ENCODE data around the gene CPHXL2. TPM values are rescaled to one million over a fixed set of nuclear protein-coding genes. Genes with fewer than 3 reads are reported as not detected.

Gene CPHXL2
- total and polyA plus RNA-seq, 2 donors (not counting 1 experiment from before 2014, with no cell fraction given) = not detected

- Histone ChIP-seq H3K4me1 (ENCODE audit: control insufficient read depth, extremely low read depth, insufficient read depth, low read length) (no peaks in the 10 kb centered on the region), H4K20me1 (ENCODE audit: control insufficient read depth, extremely low read depth, insufficient read depth, low read length) (no peaks in the 10 kb centered on the region), H3K4me2 (ENCODE audit: extremely low read depth, insufficient read depth, low read length) (no peak overlapping the region), H3K27me3 (ENCODE audit: control insufficient read depth, insufficient read depth, low read length) (no peaks in the 10 kb centered on the region), H3K79me2 (ENCODE audit: control insufficient read depth, insufficient read depth, low read length) (no peaks in the 10 kb centered on the region), H3K36me3 (ENCODE audit: control insufficient read depth, insufficient read depth, low read length) (no peaks in the 10 kb centered on the region), H3K27ac (ENCODE audit: insufficient read depth, low read length) (no peak overlapping the region), H3K4me3 (replicated peaks in 1 of 4; ENCODE audit: control extremely low read depth in 1 of 4, insufficient read depth in 1 of 4, low read depth in 3 of 4, low read length in 4 of 4) (no peak overlapping the region), H2AFZ (ENCODE audit: low read length) (no peak overlapping the region), H3K9me3 (ENCODE audit: control insufficient read depth, insufficient read depth, low read depth, low read length) (no peaks in the 10 kb centered on the region), H3K9ac (ENCODE audit: insufficient read depth, low read length) (no peak overlapping the region)
- no peak for DNase-seq (ENCODE audit: low read depth in 2 of 2)
- TF ChIP-seq, protein P1, sequence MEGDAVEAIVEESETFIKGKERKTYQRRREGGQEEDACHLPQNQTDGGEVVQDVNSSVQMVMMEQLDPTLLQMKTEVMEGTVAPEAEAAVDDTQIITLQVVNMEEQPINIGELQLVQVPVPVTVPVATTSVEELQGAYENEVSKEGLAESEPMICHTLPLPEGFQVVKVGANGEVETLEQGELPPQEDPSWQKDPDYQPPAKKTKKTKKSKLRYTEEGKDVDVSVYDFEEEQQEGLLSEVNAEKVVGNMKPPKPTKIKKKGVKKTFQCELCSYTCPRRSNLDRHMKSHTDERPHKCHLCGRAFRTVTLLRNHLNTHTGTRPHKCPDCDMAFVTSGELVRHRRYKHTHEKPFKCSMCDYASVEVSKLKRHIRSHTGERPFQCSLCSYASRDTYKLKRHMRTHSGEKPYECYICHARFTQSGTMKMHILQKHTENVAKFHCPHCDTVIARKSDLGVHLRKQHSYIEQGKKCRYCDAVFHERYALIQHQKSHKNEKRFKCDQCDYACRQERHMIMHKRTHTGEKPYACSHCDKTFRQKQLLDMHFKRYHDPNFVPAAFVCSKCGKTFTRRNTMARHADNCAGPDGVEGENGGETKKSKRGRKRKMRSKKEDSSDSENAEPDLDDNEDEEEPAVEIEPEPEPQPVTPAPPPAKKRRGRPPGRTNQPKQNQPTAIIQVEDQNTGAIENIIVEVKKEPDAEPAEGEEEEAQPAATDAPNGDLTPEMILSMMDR (conservative IDR thresholded peaks at IDR 0.05 in 1 of 2, IDR thresholded peaks at IDR 0.05 in 1 of 2; ENCODE audit: low read depth in 1 of 2, low read length in 2 of 2) = no peak
- TF ChIP-seq EZH2 (IDR thresholded peaks at IDR 0.05; ENCODE audit: low read length, missing control alignments) = no peak
These were observed 25.4 kb upstream of the CPHXL2 start for GRCh38 chr16:75702242-75702641.

DNA sequence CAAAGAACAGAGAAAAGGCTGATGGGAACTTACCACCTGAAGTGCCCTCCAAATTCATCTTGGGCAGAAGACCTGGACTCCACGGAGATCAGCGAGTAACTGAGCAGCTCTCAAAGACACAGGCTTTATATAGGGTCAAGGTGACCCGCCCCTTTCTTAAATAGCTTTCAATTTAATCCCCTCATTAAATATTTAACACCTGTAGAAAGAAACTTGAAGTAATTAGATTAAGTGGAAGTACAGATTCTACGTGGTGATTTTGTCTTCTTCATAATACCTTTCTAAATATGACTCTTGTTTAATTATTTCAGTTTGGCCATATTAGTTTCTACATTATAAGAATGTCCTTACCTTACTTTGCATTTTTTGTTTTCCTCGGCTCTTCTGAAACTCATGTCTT, 24.6 kb upstream of the CPHXL2 start, which contains the start of gene DUXB:
Gene DUXB (minus strand): TSS at position 101 of the 400 bp plus-strand sequence. CDS start 43 bp downstream, at position 58.
- H2AFZ ChIP-seq (ENCODE audit: low read length) = no peak within 1 kb of the TSS
- H3K9me3 ChIP-seq (ENCODE audit: control insufficient read depth, insufficient read depth, low read depth, low read length) = no peaks in the 10 kb centered on the region
- H3K4me1 ChIP-seq (ENCODE audit: control insufficient read depth, extremely low read depth, insufficient read depth, low read length) = no peaks in the 10 kb centered on the region
- no peak within 1 kb of the TSS for H3K9ac ChIP-seq (ENCODE audit: insufficient read depth, low read length)
- H3K27ac ChIP-seq (ENCODE audit: insufficient read depth, low read length) = no peak within 1 kb of the TSS
- TF ChIP-seq, protein P1 (conservative IDR thresholded peaks at IDR 0.05 in 1 of 2, IDR thresholded peaks at IDR 0.05 in 1 of 2; ENCODE audit: low read depth in 1 of 2, low read length in 2 of 2) = no peak
- TF ChIP-seq EZH2 (IDR thresholded peaks at IDR 0.05; ENCODE audit: low read length, missing control alignments) = no peak
- H4K20me1 ChIP-seq (ENCODE audit: control insufficient read depth, extremely low read depth, insufficient read depth, low read length) = no peaks in the 10 kb centered on the region
- no peaks in the 10 kb centered on the region for H3K79me2 ChIP-seq (ENCODE audit: control insufficient read depth, insufficient read depth, low read length)
- no peaks in the 10 kb centered on the region for H3K27me3 ChIP-seq (ENCODE audit: control insufficient read depth, insufficient read depth, low read length)
- no peak for DNase-seq (ENCODE audit: low read depth in 2 of 2)
- no peaks in the 10 kb centered on the region for H3K36me3 ChIP-seq (ENCODE audit: control insufficient read depth, insufficient read depth, low read length)
- no peak within 1 kb of the TSS for H3K4me2 ChIP-seq (ENCODE audit: extremely low read depth, insufficient read depth, low read length)
- no peak within 1 kb of the TSS for H3K4me3 ChIP-seq (replicated peaks in 1 of 4; ENCODE audit: control extremely low read depth in 1 of 4, insufficient read depth in 1 of 4, low read depth in 3 of 4, low read length in 4 of 4)

DNA sequence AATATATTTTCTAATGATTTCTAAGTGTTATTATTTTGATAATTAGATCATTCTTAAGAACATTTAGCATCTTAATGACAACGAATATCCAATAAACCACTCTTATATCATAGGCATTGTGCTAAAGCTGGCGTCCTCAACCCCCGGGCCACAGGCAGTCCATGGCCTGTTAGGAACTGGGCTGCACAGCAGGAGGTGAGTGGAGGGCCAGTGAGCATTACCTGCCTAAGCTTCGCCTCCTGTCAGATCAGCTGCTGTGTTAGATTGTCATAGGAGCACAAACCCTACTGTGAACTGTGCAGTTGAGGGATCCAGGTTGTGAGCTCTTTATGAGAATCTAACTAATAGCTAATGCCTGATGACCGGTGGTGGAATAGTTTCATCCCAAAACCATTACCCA, 20.8 kb upstream of the CPHXL2 start:
- H3K4me2 ChIP-seq (ENCODE audit: extremely low read depth, insufficient read depth, low read length) = no peak overlapping the region
- no peaks in the 10 kb centered on the region for H4K20me1 ChIP-seq (ENCODE audit: control insufficient read depth, extremely low read depth, insufficient read depth, low read length)
- no peaks in the 10 kb centered on the region for H3K9me3 ChIP-seq (ENCODE audit: control insufficient read depth, insufficient read depth, low read depth, low read length)
- no peak overlapping the region for H3K4me3 ChIP-seq (replicated peaks in 1 of 4; ENCODE audit: control extremely low read depth in 1 of 4, insufficient read depth in 1 of 4, low read depth in 3 of 4, low read length in 4 of 4)
- no peaks in the 10 kb centered on the region for H3K36me3 ChIP-seq (ENCODE audit: control insufficient read depth, insufficient read depth, low read length)
- no peaks in the 10 kb centered on the region for H3K4me1 ChIP-seq (ENCODE audit: control insufficient read depth, extremely low read depth, insufficient read depth, low read length)
- DNase-seq (ENCODE audit: low read depth in 2 of 2) = no peak
- no peak overlapping the region for H3K27ac ChIP-seq (ENCODE audit: insufficient read depth, low read length)
- no peak overlapping the region for H2AFZ ChIP-seq (ENCODE audit: low read length)
- no peak overlapping the region for H3K9ac ChIP-seq (ENCODE audit: insufficient read depth, low read length)
- no peaks in the 10 kb centered on the region for H3K27me3 ChIP-seq (ENCODE audit: control insufficient read depth, insufficient read depth, low read length)
- no peak for TF ChIP-seq EZH2 (IDR thresholded peaks at IDR 0.05; ENCODE audit: low read length, missing control alignments)
- TF ChIP-seq, protein P1 (conservative IDR thresholded peaks at IDR 0.05 in 1 of 2, IDR thresholded peaks at IDR 0.05 in 1 of 2; ENCODE audit: low read depth in 1 of 2, low read length in 2 of 2) = no peak
- no peaks in the 10 kb centered on the region for H3K79me2 ChIP-seq (ENCODE audit: control insufficient read depth, insufficient read depth, low read length)
